ENCODE data around the gene GPC5.

GPC5 gene

DNA sequence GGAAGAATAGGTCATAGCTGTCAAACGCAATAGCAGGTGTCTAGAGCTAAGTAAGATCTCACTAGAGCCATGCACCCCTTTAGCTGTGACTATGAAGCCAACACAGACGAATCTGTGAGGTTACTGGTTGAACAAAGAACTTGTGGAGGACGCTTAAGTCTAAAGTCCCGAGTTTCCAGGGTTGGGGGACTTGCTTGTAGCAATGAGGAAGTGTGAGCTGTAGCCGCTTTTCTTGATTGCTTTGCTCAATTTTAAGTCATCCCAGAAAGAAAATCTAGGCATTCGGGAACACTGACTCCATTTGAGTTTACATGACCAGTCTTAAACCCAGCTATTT, 1.6 kb downstream of the GPC5 start:
- TF ChIP-seq, protein P1, sequence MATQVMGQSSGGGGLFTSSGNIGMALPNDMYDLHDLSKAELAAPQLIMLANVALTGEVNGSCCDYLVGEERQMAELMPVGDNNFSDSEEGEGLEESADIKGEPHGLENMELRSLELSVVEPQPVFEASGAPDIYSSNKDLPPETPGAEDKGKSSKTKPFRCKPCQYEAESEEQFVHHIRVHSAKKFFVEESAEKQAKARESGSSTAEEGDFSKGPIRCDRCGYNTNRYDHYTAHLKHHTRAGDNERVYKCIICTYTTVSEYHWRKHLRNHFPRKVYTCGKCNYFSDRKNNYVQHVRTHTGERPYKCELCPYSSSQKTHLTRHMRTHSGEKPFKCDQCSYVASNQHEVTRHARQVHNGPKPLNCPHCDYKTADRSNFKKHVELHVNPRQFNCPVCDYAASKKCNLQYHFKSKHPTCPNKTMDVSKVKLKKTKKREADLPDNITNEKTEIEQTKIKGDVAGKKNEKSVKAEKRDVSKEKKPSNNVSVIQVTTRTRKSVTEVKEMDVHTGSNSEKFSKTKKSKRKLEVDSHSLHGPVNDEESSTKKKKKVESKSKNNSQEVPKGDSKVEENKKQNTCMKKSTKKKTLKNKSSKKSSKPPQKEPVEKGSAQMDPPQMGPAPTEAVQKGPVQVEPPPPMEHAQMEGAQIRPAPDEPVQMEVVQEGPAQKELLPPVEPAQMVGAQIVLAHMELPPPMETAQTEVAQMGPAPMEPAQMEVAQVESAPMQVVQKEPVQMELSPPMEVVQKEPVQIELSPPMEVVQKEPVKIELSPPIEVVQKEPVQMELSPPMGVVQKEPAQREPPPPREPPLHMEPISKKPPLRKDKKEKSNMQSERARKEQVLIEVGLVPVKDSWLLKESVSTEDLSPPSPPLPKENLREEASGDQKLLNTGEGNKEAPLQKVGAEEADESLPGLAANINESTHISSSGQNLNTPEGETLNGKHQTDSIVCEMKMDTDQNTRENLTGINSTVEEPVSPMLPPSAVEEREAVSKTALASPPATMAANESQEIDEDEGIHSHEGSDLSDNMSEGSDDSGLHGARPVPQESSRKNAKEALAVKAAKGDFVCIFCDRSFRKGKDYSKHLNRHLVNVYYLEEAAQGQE (IDR thresholded peaks at IDR 0.05; ENCODE audit: low read depth): no peak
- TF ChIP-seq CREB1 (IDR thresholded peaks at IDR 0.05; ENCODE audit: low read depth): no peak
- no peak for TF ChIP-seq EGR1 (IDR thresholded peaks at IDR 0.05)
- TF ChIP-seq NFIC (IDR thresholded peaks at IDR 0.05): no peak
- no peak for TF ChIP-seq CEBPB (IDR thresholded peaks at IDR 0.05)
- TF ChIP-seq, protein P2, sequence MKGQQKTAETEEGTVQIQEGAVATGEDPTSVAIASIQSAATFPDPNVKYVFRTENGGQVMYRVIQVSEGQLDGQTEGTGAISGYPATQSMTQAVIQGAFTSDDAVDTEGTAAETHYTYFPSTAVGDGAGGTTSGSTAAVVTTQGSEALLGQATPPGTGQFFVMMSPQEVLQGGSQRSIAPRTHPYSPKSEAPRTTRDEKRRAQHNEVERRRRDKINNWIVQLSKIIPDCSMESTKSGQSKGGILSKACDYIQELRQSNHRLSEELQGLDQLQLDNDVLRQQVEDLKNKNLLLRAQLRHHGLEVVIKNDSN (IDR thresholded peaks at IDR 0.05): no peak
- no peak for TF ChIP-seq FOXM1 (IDR thresholded peaks at IDR 0.05; ENCODE audit: borderline replicate concordance, low read depth)
- TF ChIP-seq RAD21 (IDR thresholded peaks at IDR 0.05; ENCODE audit: low read depth): no peak
- no peak for TF ChIP-seq TEAD4 (IDR thresholded peaks at IDR 0.05)
- TF ChIP-seq TAF1 (IDR thresholded peaks at IDR 0.05; ENCODE audit: low read depth): no peak

DNA sequence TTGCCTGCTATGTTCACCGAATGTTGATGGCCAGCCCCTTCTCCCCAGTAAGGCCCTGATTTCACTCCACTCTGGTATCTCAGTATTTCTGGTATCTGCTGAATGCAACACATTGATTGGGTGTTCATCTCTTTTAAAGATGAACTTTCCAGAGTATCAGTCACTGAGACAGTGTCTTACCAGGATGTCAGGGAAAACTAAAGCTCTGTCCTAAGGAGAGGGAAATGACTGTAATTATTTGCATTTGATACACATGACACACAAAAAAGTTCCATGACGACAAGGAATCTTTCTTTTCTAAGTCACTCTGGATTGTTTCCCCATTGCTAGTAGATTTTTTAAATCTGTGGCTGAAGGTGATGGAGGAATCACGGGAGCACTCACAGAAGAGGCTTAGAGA, 2.2 kb downstream of the GPC5 start:
- TF ChIP-seq TCF12 (IDR thresholded peaks at IDR 0.05; ENCODE audit: low read depth) (no peak), ZBTB7A (IDR thresholded peaks at IDR 0.05; ENCODE audit: low read depth) (no peak), FOXM1 (IDR thresholded peaks at IDR 0.05; ENCODE audit: borderline replicate concordance, low read depth) (no peak), CREB1 (IDR thresholded peaks at IDR 0.05; ENCODE audit: low read depth) (no peak), EP300 (IDR thresholded peaks at IDR 0.05; ENCODE audit: borderline replicate concordance) (no peak), YY1 (IDR thresholded peaks at IDR 0.05; ENCODE audit: low read depth) (no peak), CEBPB (IDR thresholded peaks at IDR 0.05) (no peak), EGR1 (IDR thresholded peaks at IDR 0.05) (no peak)
- TF ChIP-seq, protein P1 (IDR thresholded peaks at IDR 0.05; ENCODE audit: low read depth): no peak

GRCh38 chr13:91401920-91402319, 3.5 kb downstream of the GPC5 start:
- TF ChIP-seq TEAD4 (IDR thresholded peaks at IDR 0.05) (no peak), RAD21 (IDR thresholded peaks at IDR 0.05; ENCODE audit: low read depth) (no peak), NFIC (IDR thresholded peaks at IDR 0.05) (no peak), FOXM1 (IDR thresholded peaks at IDR 0.05; ENCODE audit: borderline replicate concordance, low read depth) (no peak), CEBPB (IDR thresholded peaks at IDR 0.05) (no peak), TAF1 (IDR thresholded peaks at IDR 0.05; ENCODE audit: low read depth) (no peak)

GRCh38 chr13:91405240-91405639, 6.8 kb downstream of the GPC5 start:
- TF ChIP-seq TCF12 (IDR thresholded peaks at IDR 0.05; ENCODE audit: low read depth) (no peak), ZBTB7A (IDR thresholded peaks at IDR 0.05; ENCODE audit: low read depth) (no peak), TAF1 (IDR thresholded peaks at IDR 0.05; ENCODE audit: low read depth) (no peak), CEBPB (IDR thresholded peaks at IDR 0.05) (no peak), FOXM1 (IDR thresholded peaks at IDR 0.05; ENCODE audit: borderline replicate concordance, low read depth) (no peak), YY1 (IDR thresholded peaks at IDR 0.05; ENCODE audit: low read depth) (no peak), TEAD4 (IDR thresholded peaks at IDR 0.05) (no peak), NFIC (IDR thresholded peaks at IDR 0.05) (no peak), EGR1 (IDR thresholded peaks at IDR 0.05) (no peak), CREB1 (IDR thresholded peaks at IDR 0.05; ENCODE audit: low read depth) (no peak)
- TF ChIP-seq, protein P2 (IDR thresholded peaks at IDR 0.05): no peak

DNA sequence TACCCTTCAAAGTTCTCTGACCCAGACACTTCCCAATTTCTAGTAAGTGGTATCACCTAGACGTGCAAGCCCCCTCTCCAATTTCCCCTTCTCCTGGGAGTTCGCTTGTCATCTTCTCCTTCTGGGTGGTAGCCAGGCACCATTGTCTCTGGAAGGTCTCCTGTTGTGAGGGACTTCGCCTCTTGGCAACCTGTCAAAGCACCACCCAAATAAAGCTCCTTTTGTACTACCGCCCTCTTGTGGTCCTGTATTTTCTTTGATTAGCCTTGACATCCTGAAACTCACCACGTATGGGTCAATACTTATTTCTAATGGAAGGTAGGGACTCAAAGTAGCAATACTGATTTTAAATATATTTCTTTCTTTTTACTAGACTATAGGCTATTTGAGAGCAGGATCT, 8.2 kb downstream of the GPC5 start:
- TF ChIP-seq TCF12 (IDR thresholded peaks at IDR 0.05; ENCODE audit: low read depth) (no peak), TEAD4 (IDR thresholded peaks at IDR 0.05) (no peak), RAD21 (IDR thresholded peaks at IDR 0.05; ENCODE audit: low read depth) (peak; percentile 71), EP300 (IDR thresholded peaks at IDR 0.05; ENCODE audit: borderline replicate concordance) (no peak), NFIC (IDR thresholded peaks at IDR 0.05) (peak; percentile 79), CREB1 (IDR thresholded peaks at IDR 0.05; ENCODE audit: low read depth) (no peak)
- TF ChIP-seq, protein P1 (IDR thresholded peaks at IDR 0.05; ENCODE audit: low read depth): no peak
- TF ChIP-seq, protein P3, sequence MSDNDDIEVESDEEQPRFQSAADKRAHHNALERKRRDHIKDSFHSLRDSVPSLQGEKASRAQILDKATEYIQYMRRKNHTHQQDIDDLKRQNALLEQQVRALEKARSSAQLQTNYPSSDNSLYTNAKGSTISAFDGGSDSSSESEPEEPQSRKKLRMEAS (IDR thresholded peaks at IDR 0.05): no peak
